Measurements from ENCODE around the gene OR6C68. TPM values are rescaled to one million over a fixed set of nuclear protein-coding genes. Genes with fewer than 3 reads are reported as not detected.
"Not testable (repeated sequence)": the region's sequence is repeated elsewhere in the genome, so short reads cannot be mapped to it uniquely, and the experiment has no call there.

Gene OR6C68
- total RNA-seq: not detected
- not detected for polyA plus RNA-seq
- long read RNA-seq, donor 1: 0 reads
- long read RNA-seq, donor 2: 0 reads

DNA sequence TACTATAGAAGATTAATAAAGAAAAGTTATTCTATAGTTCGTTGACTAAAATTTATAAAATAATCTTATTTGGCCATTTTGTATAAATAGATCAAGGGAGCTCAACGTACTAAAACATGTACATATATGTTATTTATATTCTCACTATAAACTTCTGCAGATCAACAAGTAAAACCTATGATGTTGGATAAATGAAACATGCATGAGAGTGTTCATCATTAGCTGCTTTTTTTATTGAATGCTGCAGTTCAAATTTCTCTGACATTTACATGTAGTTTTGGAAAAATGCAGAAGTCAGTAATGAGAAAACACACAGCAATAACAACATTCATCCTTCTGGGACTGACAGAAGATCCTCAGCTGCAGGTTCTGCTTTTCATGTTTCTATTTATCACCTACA lies at the start of gene OR6C68:
TSS of gene OR6C68 (plus strand) at position 301 of the 400 bp plus-strand sequence. CDS start at position 301, 0 bp downstream.
- intact Hi-C loops (cut with DNase I): no loop called here
- Histone ChIP-seq H3K4me1 (ENCODE audit: control insufficient read depth in 1 of 2, insufficient read depth in 2 of 2, low read length in 2 of 2) (no peaks in the 10 kb centered on the region), H3K27ac (ENCODE audit: low read depth in 1 of 2, low read length in 2 of 2) (no peak within 1 kb of the TSS), H3K27me3 (ENCODE audit: control insufficient read depth in 1 of 2, insufficient read depth in 2 of 2, low read length in 1 of 2) (no peaks in the 10 kb centered on the region), H3K36me3 (ENCODE audit: control insufficient read depth in 1 of 2, insufficient read depth in 2 of 2, low read length in 1 of 2) (no peaks in the 10 kb centered on the region), H3K9me3 (ENCODE audit: control insufficient read depth, low read length) (no peaks in the 10 kb centered on the region), H3K4me3 (ENCODE audit: low read length in 2 of 2) (no peak within 1 kb of the TSS)
- ATAC-seq (ENCODE audit: low FRiP score): no peak
- WGBS, 2 donors: 44 to 49% methylated on average over 2 of the region's 2 CpGs
- no peak for DNase-seq

DNA sequence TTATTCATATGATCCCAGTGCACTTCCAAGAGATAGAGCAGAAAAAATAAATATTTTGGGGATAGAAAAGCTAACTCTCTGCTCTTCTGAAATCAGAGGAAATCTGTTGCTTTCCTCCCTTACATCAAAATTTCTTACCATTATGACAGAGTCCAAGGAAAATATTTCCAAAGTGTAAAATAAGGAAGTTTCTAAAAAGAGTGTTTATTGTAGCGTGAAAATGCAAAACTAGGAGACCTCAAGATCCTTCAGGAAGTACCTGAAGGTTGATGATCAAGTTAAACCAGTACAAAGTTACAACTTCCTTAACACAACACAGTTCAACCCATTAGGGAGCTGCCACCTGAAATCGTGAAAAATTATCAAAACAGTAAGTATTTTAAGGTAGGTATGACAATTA lies 48.4 kb upstream of the OR6C68 start, which contains the start of gene OR6C2:
TSS of gene OR6C2 (plus strand) at position 301 of the 400 bp plus-strand sequence. CDS start 8,138 bp downstream, outside the sequence.
- DNase-seq (no peak), ATAC-seq (ENCODE audit: low FRiP score) (no peak)
- WGBS, 2 donors: 43 to 51% methylated on average over 2 of the region's 2 CpGs

DNA sequence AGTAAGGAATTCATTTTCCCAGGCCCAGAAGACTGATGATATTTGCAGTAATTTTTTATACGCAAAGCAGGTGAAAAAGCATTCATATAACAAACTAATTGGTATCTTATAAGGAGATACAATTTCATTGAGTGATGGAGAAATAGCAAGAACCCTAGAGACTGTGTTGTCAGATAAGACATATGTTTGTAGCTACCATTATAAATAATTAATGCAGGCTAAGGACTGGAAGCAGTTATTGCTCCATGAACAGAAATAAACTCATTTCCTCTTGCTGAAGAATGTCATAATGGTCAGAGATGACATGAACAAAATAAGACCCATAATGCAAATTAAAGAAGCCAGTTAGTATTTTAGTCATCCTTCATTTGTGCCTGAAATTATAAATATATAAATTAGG lies 46.8 kb upstream of the OR6C68 start:
- no peak overlapping the region for H3K4me3 ChIP-seq (ENCODE audit: low read length in 2 of 2)
- 90 to 93% methylated on average over 1 of the region's 1 CpG for WGBS, 2 donors
- no peaks in the 10 kb centered on the region for H3K27me3 ChIP-seq (ENCODE audit: control insufficient read depth in 1 of 2, insufficient read depth in 2 of 2, low read length in 1 of 2)
- no peak for ATAC-seq (ENCODE audit: low FRiP score)
- DNase-seq: no peak
- no peak overlapping the region for H3K27ac ChIP-seq (ENCODE audit: low read depth in 1 of 2, low read length in 2 of 2)
- no peaks in the 10 kb centered on the region for H3K4me1 ChIP-seq (ENCODE audit: control insufficient read depth in 1 of 2, insufficient read depth in 2 of 2, low read length in 2 of 2)
- H3K36me3 ChIP-seq (ENCODE audit: control insufficient read depth in 1 of 2, insufficient read depth in 2 of 2, low read length in 1 of 2): no peaks in the 10 kb centered on the region
- H3K9me3 ChIP-seq (ENCODE audit: control insufficient read depth, low read length): no peaks in the 10 kb centered on the region
- intact Hi-C loops (cut with DNase I): no loop called here

More for the DNA sequence above, 48.4 kb upstream of the OR6C68 start, which contains the start of gene OR6C2:
- Histone ChIP-seq H3K27me3 (ENCODE audit: control insufficient read depth in 1 of 2, insufficient read depth in 2 of 2, low read length in 1 of 2) (no peaks in the 10 kb centered on the region), H3K9me3 (ENCODE audit: control insufficient read depth, low read length) (no peaks in the 10 kb centered on the region), H3K4me3 (ENCODE audit: low read length in 2 of 2) (no peak within 1 kb of the TSS), H3K4me1 (ENCODE audit: control insufficient read depth in 1 of 2, insufficient read depth in 2 of 2, low read length in 2 of 2) (no peaks in the 10 kb centered on the region), H3K36me3 (ENCODE audit: control insufficient read depth in 1 of 2, insufficient read depth in 2 of 2, low read length in 1 of 2) (no peaks in the 10 kb centered on the region), H3K27ac (ENCODE audit: low read depth in 1 of 2, low read length in 2 of 2) (no peak within 1 kb of the TSS)
- intact Hi-C loops (cut with DNase I): no loop called here

- no peak for ATAC-seq (ENCODE audit: low FRiP score)
- H3K9me3 ChIP-seq (ENCODE audit: control insufficient read depth, low read length): no peaks in the 10 kb centered on the region
- WGBS, 2 donors: 79 to 80% methylated on average over 5 of the region's 5 CpGs
- no peaks in the 10 kb centered on the region for H3K27me3 ChIP-seq (ENCODE audit: control insufficient read depth in 1 of 2, insufficient read depth in 2 of 2, low read length in 1 of 2)
- no peak overlapping the region for H3K27ac ChIP-seq (ENCODE audit: low read depth in 1 of 2, low read length in 2 of 2)
- H3K4me1 ChIP-seq (ENCODE audit: control insufficient read depth in 1 of 2, insufficient read depth in 2 of 2, low read length in 2 of 2): no peaks in the 10 kb centered on the region
- intact Hi-C loops (cut with DNase I): no loop called here
- H3K36me3 ChIP-seq (ENCODE audit: control insufficient read depth in 1 of 2, insufficient read depth in 2 of 2, low read length in 1 of 2): no peaks in the 10 kb centered on the region
- no peak for DNase-seq
- no peak overlapping the region for H3K4me3 ChIP-seq (ENCODE audit: low read length in 2 of 2)
Observed at GRCh38 chr12:55446326-55446725, 45.9 kb upstream of the OR6C68 start.

DNA sequence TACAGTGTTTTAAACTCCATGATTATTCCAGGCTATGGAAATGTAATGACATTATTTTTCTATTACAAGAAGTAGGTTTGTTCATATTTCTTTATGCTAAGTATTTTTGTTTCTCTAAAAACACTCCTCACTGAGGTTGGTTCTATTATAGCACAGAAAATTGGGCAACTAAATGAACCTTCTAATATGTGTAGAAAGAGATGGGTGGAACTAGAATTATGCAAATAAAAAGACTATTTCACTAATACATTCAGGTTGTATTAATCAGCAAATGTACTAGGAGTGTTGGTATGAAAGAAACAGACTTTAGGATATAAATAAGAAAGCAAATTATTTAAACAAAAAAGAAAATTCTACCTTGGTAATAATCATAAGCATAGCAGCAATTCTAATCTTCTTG lies 43.4 kb upstream of the OR6C68 start:
- H3K27me3 ChIP-seq (ENCODE audit: control insufficient read depth in 1 of 2, insufficient read depth in 2 of 2, low read length in 1 of 2): no peaks in the 10 kb centered on the region
- DNase-seq (no peak), ATAC-seq (ENCODE audit: low FRiP score) (no peak)
- no peaks in the 10 kb centered on the region for H3K9me3 ChIP-seq (ENCODE audit: control insufficient read depth, low read length)
- no peak overlapping the region for H3K27ac ChIP-seq (ENCODE audit: low read depth in 1 of 2, low read length in 2 of 2)
- no peaks in the 10 kb centered on the region for H3K36me3 ChIP-seq (ENCODE audit: control insufficient read depth in 1 of 2, insufficient read depth in 2 of 2, low read length in 1 of 2)
- intact Hi-C loops (cut with DNase I): no loop called here
- H3K4me3 ChIP-seq (ENCODE audit: low read length in 2 of 2): no peak overlapping the region
- no peaks in the 10 kb centered on the region for H3K4me1 ChIP-seq (ENCODE audit: control insufficient read depth in 1 of 2, insufficient read depth in 2 of 2, low read length in 2 of 2)

DNA sequence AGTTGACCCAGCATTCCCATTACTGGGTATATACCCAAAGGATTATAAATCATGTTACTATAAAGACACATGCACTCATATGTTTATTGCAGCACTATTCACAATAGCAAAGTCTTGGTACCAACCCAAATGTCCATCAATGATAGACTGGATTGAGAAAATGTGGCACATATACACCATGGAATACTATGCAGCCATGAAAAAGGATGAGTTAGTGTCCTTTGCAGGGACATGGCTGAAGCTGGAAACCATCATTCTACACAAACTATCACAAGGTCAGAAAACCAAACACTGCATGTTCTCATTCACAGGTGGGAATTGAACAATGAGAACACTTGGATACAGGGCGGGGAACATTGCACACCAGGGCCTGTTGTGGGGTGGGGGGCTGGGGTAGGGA lies 27.3 kb upstream of the OR6C68 start:
- H3K36me3 ChIP-seq (ENCODE audit: control insufficient read depth in 1 of 2, insufficient read depth in 2 of 2, low read length in 1 of 2); H3K27ac ChIP-seq (ENCODE audit: low read depth in 1 of 2, low read length in 2 of 2); intact Hi-C loops (cut with DNase I); H3K4me1 ChIP-seq (ENCODE audit: control insufficient read depth in 1 of 2, insufficient read depth in 2 of 2, low read length in 2 of 2); H3K27me3 ChIP-seq (ENCODE audit: control insufficient read depth in 1 of 2, insufficient read depth in 2 of 2, low read length in 1 of 2); ATAC-seq (ENCODE audit: low FRiP score); DNase-seq; H3K9me3 ChIP-seq (ENCODE audit: control insufficient read depth, low read length); H3K4me3 ChIP-seq (ENCODE audit: low read length in 2 of 2): not testable (repeated sequence)
- 92 to 100% methylated on average over 1 of the region's 1 CpG for WGBS, 2 donors

DNA sequence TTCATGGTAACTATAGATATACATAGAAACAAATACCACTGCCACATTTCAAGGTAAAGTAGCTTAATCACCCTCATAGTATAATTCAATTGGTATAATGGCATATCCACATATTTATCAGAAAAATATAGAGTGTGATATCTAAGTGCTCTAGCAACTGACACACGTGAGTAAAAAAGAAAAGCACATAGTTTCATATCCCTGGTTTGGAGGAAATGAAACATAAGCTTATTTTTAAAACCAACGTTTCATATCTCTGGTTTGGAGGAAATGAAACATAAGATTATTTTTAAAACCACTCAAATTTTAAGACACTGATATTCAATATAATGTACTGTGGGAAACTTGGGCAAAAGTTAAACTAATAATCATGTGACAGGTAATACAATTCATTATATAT lies 24.3 kb upstream of the OR6C68 start:
- Histone ChIP-seq H3K4me3 (ENCODE audit: low read length in 2 of 2) (no peak overlapping the region), H3K36me3 (ENCODE audit: control insufficient read depth in 1 of 2, insufficient read depth in 2 of 2, low read length in 1 of 2) (no peaks in the 10 kb centered on the region), H3K27me3 (ENCODE audit: control insufficient read depth in 1 of 2, insufficient read depth in 2 of 2, low read length in 1 of 2) (no peaks in the 10 kb centered on the region), H3K9me3 (ENCODE audit: control insufficient read depth, low read length) (no peaks in the 10 kb centered on the region), H3K4me1 (ENCODE audit: control insufficient read depth in 1 of 2, insufficient read depth in 2 of 2, low read length in 2 of 2) (no peaks in the 10 kb centered on the region), H3K27ac (ENCODE audit: low read depth in 1 of 2, low read length in 2 of 2) (no peak overlapping the region)
- DNase-seq: no peak
- ATAC-seq (ENCODE audit: low FRiP score): no peak
- WGBS, 2 donors: 3 to 4% methylated on average over 2 of the region's 2 CpGs
- intact Hi-C loops (cut with DNase I): no loop called here

DNA sequence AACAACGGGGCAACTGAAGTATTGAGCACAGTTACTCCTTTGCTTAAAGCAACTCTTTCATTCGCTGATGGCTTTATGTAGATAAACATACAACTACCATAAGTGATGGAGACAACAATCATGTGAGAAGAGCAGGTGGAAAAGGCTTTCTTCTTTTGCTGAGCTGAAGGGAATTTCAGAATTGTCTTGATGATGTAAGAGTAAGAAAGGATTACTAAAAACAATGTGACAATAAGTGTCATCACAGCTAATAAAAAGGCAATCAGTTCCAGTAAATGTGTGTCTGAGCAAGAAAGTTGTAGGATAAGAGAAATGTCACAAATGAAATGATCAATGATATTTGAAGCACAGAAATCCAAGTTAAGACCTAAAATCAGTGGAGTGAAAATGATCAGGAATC lies 22.9 kb upstream of the OR6C68 start:
- no peak overlapping the region for H3K4me3 ChIP-seq (ENCODE audit: low read length in 2 of 2)
- no peak for ATAC-seq (ENCODE audit: low FRiP score)
- 53 to 54% methylated on average over 2 of the region's 2 CpGs for WGBS, 2 donors

GRCh38 chr12:55470088-55470829 lies 21.9 kb upstream of the OR6C68 start, which contains the start of gene OR6C70:
Gene OR6C70 (minus strand): TSS chr12:55470138. CDS start chr12:55470138, 0 bp downstream.
- intact Hi-C loops (cut with DNase I): no loop called here
- H3K27me3 ChIP-seq (ENCODE audit: control insufficient read depth in 1 of 2, insufficient read depth in 2 of 2, low read length in 1 of 2): no peaks in the 10 kb centered on the region
- DNase-seq: no peak
- no peaks in the 10 kb centered on the region for H3K9me3 ChIP-seq (ENCODE audit: control insufficient read depth, low read length)
- H3K36me3 ChIP-seq (ENCODE audit: control insufficient read depth in 1 of 2, insufficient read depth in 2 of 2, low read length in 1 of 2): no peaks in the 10 kb centered on the region
- 71 to 75% methylated on average over 3 of the region's 3 CpGs for WGBS, 2 donors
- H3K4me1 ChIP-seq (ENCODE audit: control insufficient read depth in 1 of 2, insufficient read depth in 2 of 2, low read length in 2 of 2): no peaks in the 10 kb centered on the region
- H3K27ac ChIP-seq (ENCODE audit: low read depth in 1 of 2, low read length in 2 of 2): no peak within 1 kb of the TSS
- no peak for ATAC-seq (ENCODE audit: low FRiP score)
- H3K4me3 ChIP-seq (ENCODE audit: low read length in 2 of 2): no peak within 1 kb of the TSS

More for the DNA sequence above, 22.9 kb upstream of the OR6C68 start:
- intact Hi-C loops (cut with DNase I): no loop called here
- Histone ChIP-seq H3K36me3 (ENCODE audit: control insufficient read depth in 1 of 2, insufficient read depth in 2 of 2, low read length in 1 of 2) (no peaks in the 10 kb centered on the region), H3K27ac (ENCODE audit: low read depth in 1 of 2, low read length in 2 of 2) (no peak overlapping the region), H3K4me1 (ENCODE audit: control insufficient read depth in 1 of 2, insufficient read depth in 2 of 2, low read length in 2 of 2) (no peaks in the 10 kb centered on the region), H3K9me3 (ENCODE audit: control insufficient read depth, low read length) (no peaks in the 10 kb centered on the region), H3K27me3 (ENCODE audit: control insufficient read depth in 1 of 2, insufficient read depth in 2 of 2, low read length in 1 of 2) (no peaks in the 10 kb centered on the region)
- no peak for DNase-seq

Measured in aorta (tissue), 5 donors.